Chondrocyte (in vitro differentiated cells): ENCODE measurements around the gene SDS. TPM values are rescaled to one million over a fixed set of nuclear protein-coding genes. Genes with fewer than 3 reads are reported as not detected.

Source experiments
- DNase-seq: peaks from one replicate; pipeline ENCODE4 v3.0.0; 2021; ENCODE audit warnings: mixed read lengths, low spot score
- H3K27ac Mint-ChIP-seq: one replicate; pipeline ENCODE4 v1.8.0; 2021; ENCODE audit warnings: mild to moderate bottlenecking, moderate library complexity, mixed read lengths; ENCODE audit not compliant: unreplicated experiment
- H3K27me3 Mint-ChIP-seq: 2 replicates; pipeline ENCODE4 v1.8.0; 2021; ENCODE audit warnings: low read depth, mixed read lengths
- H3K36me3 Mint-ChIP-seq: 2 replicates; pipeline ENCODE4 v1.8.0; 2021; ENCODE audit warnings: low read depth, mixed read lengths
- H3K4me1 Mint-ChIP-seq: 2 replicates; pipeline ENCODE4 v1.8.0; 2021; ENCODE audit warnings: low read depth, mild to moderate bottlenecking, mixed read lengths
- H3K4me3 Mint-ChIP-seq: one replicate; pipeline ENCODE4 v1.8.0; 2021; ENCODE audit warnings: mild to moderate bottlenecking, moderate library complexity, mixed read lengths; ENCODE audit not compliant: unreplicated experiment
- H3K9me3 Mint-ChIP-seq: 2 replicates; pipeline ENCODE4 v1.8.0; 2021; ENCODE audit warnings: low read depth, mixed read lengths
- CTCF ChIP-seq: fragments of 200-600 bp; sonication (generic); IDR thresholded peaks from 2 replicates; pipeline ENCODE4 v1.5.0; 2021; ENCODE audit warnings: antibody characterized with exemption, mild to moderate bottlenecking, moderate library complexity
- total RNA-seq: library from RNA; stranded (reverse); gene quantifications from 3 replicates; pipeline ENCODE4 v1.2.1, GENCODE V29; 2021

Gene SDS
- total RNA-seq, 1 donor from 2014 or later = not detected

DNA sequence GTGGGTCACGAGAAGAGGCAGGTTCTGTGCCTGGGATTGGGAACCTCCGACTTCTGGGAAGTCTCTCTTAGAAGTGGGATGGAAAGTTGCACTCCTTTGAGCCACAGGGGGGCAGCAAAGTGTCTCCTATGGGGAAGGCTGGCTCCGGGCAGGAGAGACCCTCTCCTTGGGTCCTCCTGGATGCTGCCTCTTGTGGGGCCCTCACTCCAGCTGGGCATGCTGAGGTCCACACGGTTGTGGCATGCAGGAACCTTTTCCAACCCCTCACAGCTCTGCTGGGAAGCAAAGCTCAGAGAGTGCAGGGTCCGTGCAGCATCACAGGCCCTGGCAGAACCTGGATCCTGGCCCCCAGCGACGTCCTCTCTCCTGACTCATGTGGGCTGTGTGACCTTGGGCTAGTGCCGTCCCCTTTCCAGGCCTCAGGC is 35.9 kb upstream of the SDS start:
- H3K27me3 Mint-ChIP-seq = peaks cover 8% of the 10 kb centered on the region
- peak; percentile 70 for DNase-seq

GRCh38 chr12:113439301-113439597 is 35.6 kb upstream of the SDS start:
- no peak for TF ChIP-seq CTCF

More for the DNA sequence above, 35.9 kb upstream of the SDS start:
- Mint-ChIP-seq H3K9me3 (no peaks in the 10 kb centered on the region), H3K36me3 (no peaks in the 10 kb centered on the region), H3K27ac (no peak overlapping the region), H3K4me1 (no peaks in the 10 kb centered on the region), H3K4me3 (no peak overlapping the region)
- TF ChIP-seq CTCF = peak; percentile 82

DNA sequence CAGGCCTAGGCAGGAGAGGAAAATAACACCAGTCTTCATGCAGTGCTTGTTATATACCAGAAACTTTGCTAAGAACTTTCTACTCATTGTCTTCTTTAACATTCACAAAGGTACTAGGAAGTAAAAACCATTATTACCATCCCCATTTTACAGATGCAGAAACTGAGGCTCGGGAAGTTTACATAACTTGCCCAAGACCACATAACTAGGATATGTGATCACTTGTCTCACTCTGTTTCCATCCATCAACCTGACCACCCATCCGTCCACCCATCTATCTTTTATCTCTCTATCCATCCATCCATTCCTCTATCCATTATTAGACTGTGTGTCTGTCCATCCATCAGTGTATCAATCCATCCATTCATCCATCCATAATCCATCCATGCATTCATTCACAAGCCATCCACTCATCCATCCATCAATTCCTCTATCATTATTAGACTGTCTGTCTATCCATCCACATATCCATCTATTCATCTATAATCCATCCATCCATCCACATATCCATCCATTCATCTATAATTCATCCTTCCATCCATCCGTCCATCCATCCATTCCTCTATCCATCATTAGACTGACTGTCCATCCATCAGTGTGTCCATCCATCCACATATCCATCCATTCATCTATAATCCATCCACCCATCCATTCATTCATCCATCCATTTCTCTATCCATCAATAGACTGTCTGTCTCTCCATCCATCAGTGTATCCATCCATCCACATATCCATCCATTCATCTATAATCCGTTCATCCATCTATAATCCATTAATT is 35.0 kb upstream of the SDS start:
- TF ChIP-seq CTCF = no peak
- no peaks in the 10 kb centered on the region for H3K9me3 Mint-ChIP-seq
- no peaks in the 10 kb centered on the region for H3K36me3 Mint-ChIP-seq
- no peaks in the 10 kb centered on the region for H3K4me1 Mint-ChIP-seq
- DNase-seq = no peak
- no peak overlapping the region for H3K4me3 Mint-ChIP-seq
- H3K27me3 Mint-ChIP-seq = peaks cover 8% of the 10 kb centered on the region
- no peak overlapping the region for H3K27ac Mint-ChIP-seq

More at GRCh38 chr12:113439301-113439597, 35.6 kb upstream of the SDS start:
- H3K4me3 Mint-ChIP-seq = no peak overlapping the region
- no peak for DNase-seq
- no peaks in the 10 kb centered on the region for H3K36me3 Mint-ChIP-seq
- peaks cover 8% of the 10 kb centered on the region for H3K27me3 Mint-ChIP-seq
- no peaks in the 10 kb centered on the region for H3K9me3 Mint-ChIP-seq
- H3K27ac Mint-ChIP-seq = no peak overlapping the region
- no peaks in the 10 kb centered on the region for H3K4me1 Mint-ChIP-seq

DNA sequence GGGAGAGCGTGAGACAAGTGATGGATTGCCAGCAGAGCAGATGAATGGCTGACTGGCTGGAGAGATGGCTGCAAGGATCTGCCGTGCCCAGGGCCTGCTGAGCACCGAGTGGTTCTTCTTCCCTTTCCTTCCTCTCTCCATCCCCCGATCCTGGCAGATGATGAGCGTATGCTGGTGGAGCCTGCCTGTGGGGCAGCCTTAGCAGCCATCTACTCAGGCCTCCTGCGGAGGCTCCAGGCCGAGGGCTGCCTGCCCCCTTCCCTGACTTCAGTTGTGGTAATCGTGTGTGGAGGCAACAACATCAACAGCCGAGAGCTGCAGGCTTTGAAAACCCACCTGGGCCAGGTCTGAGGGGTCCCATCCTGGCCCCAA is 34.0 kb upstream of the SDS start:
- no peak for TF ChIP-seq CTCF
- Mint-ChIP-seq H3K36me3 (no peaks in the 10 kb centered on the region), H3K9me3 (no peaks in the 10 kb centered on the region), H3K27me3 (peaks cover 4% of the 10 kb centered on the region), H3K4me1 (no peaks in the 10 kb centered on the region), H3K27ac (no peak overlapping the region), H3K4me3 (no peak overlapping the region)
- DNase-seq = peak; percentile 61

GRCh38 chr12:113436993-113437728 is 33.5 kb upstream of the SDS start:
- H3K27ac Mint-ChIP-seq = no peak overlapping the region
- H3K4me3 Mint-ChIP-seq = no peak overlapping the region
- no peak for TF ChIP-seq CTCF
- DNase-seq = peak; percentile 67
- H3K4me1 Mint-ChIP-seq = no peaks in the 10 kb centered on the region
- no peaks in the 10 kb centered on the region for H3K36me3 Mint-ChIP-seq
- no peaks in the 10 kb centered on the region for H3K9me3 Mint-ChIP-seq
- peaks cover 4% of the 10 kb centered on the region for H3K27me3 Mint-ChIP-seq
